GM23338 (cell line): ENCODE data around the gene CAPZB. TPM values are rescaled to one million over a fixed set of nuclear protein-coding genes. Genes with fewer than 3 reads are reported as not detected.

Experiments
- ATAC-seq: fragments of 200-7000 bp; cut with Tn5 transposase; 3 replicates; pipeline ENCODE4 v1.9.1; 2020
- DNase-seq: peaks from one replicate; pipeline ENCODE4 v3.0.0-alpha.2; 2015; ENCODE audit warnings: low spot score
- H2AFZ ChIP-seq: fragments of 200-600 bp; sonication (generic); 2 replicates; pipeline ENCODE4 v1.8.0; 2016; ENCODE audit warnings: antibody characterized with exemption, mild to moderate bottlenecking, moderate library complexity
- H3F3A ChIP-seq: fragments of 200-600 bp; sonication (generic); replicated peaks from 2 replicates; pipeline ENCODE4 v1.8.0; 2017; ENCODE audit warnings: antibody characterized with exemption, mixed run types, low read depth
- H3K27ac ChIP-seq: fragments of 200-600 bp; sonication (generic); 2 replicates; pipeline ENCODE4 v1.6.1; 2016; ENCODE audit warnings: low read depth
- H3K27me3 ChIP-seq: fragments of 200-600 bp; sonication (generic); 2 replicates; pipeline ENCODE4 v1.8.0; 2016; ENCODE audit warnings: mild to moderate bottlenecking, mixed run types, moderate library complexity; ENCODE audit not compliant: insufficient read depth
- H3K36me3 ChIP-seq: fragments of 200-600 bp; sonication (generic); 2 replicates; pipeline ENCODE4 v1.8.0; 2016; ENCODE audit warnings: mild to moderate bottlenecking; ENCODE audit not compliant: insufficient read depth
- H3K4me1 ChIP-seq: fragments of 200-600 bp; sonication (generic); 2 replicates; pipeline ENCODE4 v1.8.0; 2016; ENCODE audit warnings: mild to moderate bottlenecking, moderate library complexity; ENCODE audit not compliant: insufficient read depth
- H3K4me2 ChIP-seq: fragments of 200-600 bp; sonication (generic); 2 replicates; pipeline ENCODE4 v1.7.1; 2017; ENCODE audit warnings: mixed run types
- H3K4me3 ChIP-seq: fragments of 200-600 bp; sonication (generic); 2 replicates; pipeline ENCODE4 v1.6.1; 2016; ENCODE audit warnings: mixed run types
- H3K79me2 ChIP-seq: fragments of 200-600 bp; sonication (generic); replicated peaks from 2 replicates; pipeline ENCODE4 v1.8.0; 2017; ENCODE audit warnings: mild to moderate bottlenecking; ENCODE audit not compliant: insufficient read depth
- H3K9me2 ChIP-seq: fragments of 200-600 bp; sonication (generic); 2 replicates; pipeline ENCODE4 v1.8.0; 2017; ENCODE audit not compliant: insufficient read depth
- H4K20me1 ChIP-seq: fragments of 200-600 bp; sonication (generic); replicated peaks from 2 replicates; pipeline ENCODE4 v1.8.0; 2017; ENCODE audit warnings: mild to moderate bottlenecking; ENCODE audit not compliant: insufficient read depth
- H3K27ac Mint-ChIP-seq: 2 replicates; pipeline ENCODE4 v1.8.0; 2020; ENCODE audit warnings: inconsistent platforms, mild to moderate bottlenecking, moderate library complexity, mixed read lengths
- H3K27me3 Mint-ChIP-seq: 3 replicates; pipeline ENCODE4 v1.8.0; 2022; ENCODE audit warnings: low read depth, mild to moderate bottlenecking, moderate library complexity, mixed read lengths, inconsistent platforms; ENCODE audit not compliant: insufficient read depth, poor library complexity
- H3K36me3 Mint-ChIP-seq: 3 replicates; pipeline ENCODE4 v1.8.0; 2021; ENCODE audit warnings: low read depth, mild to moderate bottlenecking, inconsistent platforms, moderate library complexity, mixed read lengths
- H3K4me1 Mint-ChIP-seq: 3 replicates; pipeline ENCODE4 v1.8.0; 2020; ENCODE audit warnings: mild to moderate bottlenecking, inconsistent platforms, mixed read lengths
- H3K4me3 Mint-ChIP-seq: 3 replicates; pipeline ENCODE4 v1.8.0; 2021; ENCODE audit warnings: moderate library complexity, mild to moderate bottlenecking, inconsistent platforms, mixed read lengths
- H3K9me3 Mint-ChIP-seq: 3 replicates; pipeline ENCODE4 v1.8.0; 2020; ENCODE audit warnings: moderate library complexity, mild to moderate bottlenecking, inconsistent platforms, mixed read lengths
- CREB1 ChIP-seq: fragments of 250-450 bp; sonication (Bioruptor Pico); IDR thresholded peaks from 2 replicates; pipeline ENCODE4 v1.5.0; 2020; ENCODE audit warnings: low read depth, mild to moderate bottlenecking, moderate library complexity
- CTCF ChIP-seq, 2 experiments: fragments of 200-600 bp in 1 of 2; sonication (generic) in 1 of 2; conservative IDR thresholded peaks; 2 replicates each; pipeline versions ENCODE4 v1.5.1 to v1.6.1; 2016 to 2017; ENCODE audit warnings: antibody characterized with exemption in 2 of 2, low read depth in 2 of 2, mild to moderate bottlenecking in 2 of 2, moderate library complexity in 1 of 2
- JUNB ChIP-seq: IDR thresholded peaks from one replicate; pipeline ENCODE4 v1.6.1; 2016; ENCODE audit warnings: antibody characterized with exemption; ENCODE audit not compliant: unreplicated experiment
- NANOG ChIP-seq: IDR thresholded peaks from 2 replicates; pipeline ENCODE4 v1.6.1; 2016; ENCODE audit warnings: antibody characterized with exemption, borderline replicate concordance
- POLR2AphosphoS5 ChIP-seq: IDR thresholded peaks from 2 replicates; pipeline ENCODE4 v1.6.1; 2016; ENCODE audit warnings: antibody characterized with exemption, low read depth
- STAT1 ChIP-seq: IDR thresholded peaks from one replicate; pipeline ENCODE4 v1.6.1; 2016; ENCODE audit warnings: antibody characterized with exemption; ENCODE audit not compliant: unreplicated experiment
- ZNF114 ChIP-seq: fragments of 250-450 bp; sonication (Bioruptor Pico); IDR thresholded peaks from 2 replicates; pipeline ENCODE4 v1.5.0; 2020; ENCODE audit warnings: mild to moderate bottlenecking, moderate library complexity
- ZNF331 ChIP-seq: fragments of 250-450 bp; sonication (Bioruptor Pico); IDR thresholded peaks from 2 replicates; pipeline ENCODE4 v1.5.0; 2020; ENCODE audit warnings: low read depth, mild to moderate bottlenecking, moderate library complexity
- ZNF462 ChIP-seq: fragments of 250-450 bp; sonication (Bioruptor Pico); IDR thresholded peaks from 2 replicates; pipeline ENCODE4 v1.5.0; 2020; ENCODE audit warnings: mild to moderate bottlenecking, moderate library complexity
- polyA plus RNA-seq: library from polyadenylated mRNA; unstranded; fragments of >200 nt; fragmentation: Nextera tagmentation; extraction: Ambion mirVana; gene quantifications from 2 replicates; pipeline ENCODE4 v1.2.1, GENCODE V29; 2016
- total RNA-seq: library from RNA; depleted of rRNA; stranded (reverse); fragments of >200 nt; shearing (Covaris generic); gene quantifications from 2 replicates; pipeline ENCODE4 v1.2.3, GENCODE V29; 2014
- TF ChIP-seq, protein P1 (sequence below): IDR thresholded peaks from 2 replicates; pipeline ENCODE4 v1.6.1; 2016; ENCODE audit warnings: antibody characterized with exemption

The CAPZB gene
- total and polyA plus RNA-seq, 2 experiments from 2014 or later, result 195 to 348 TPM

- TF ChIP-seq, protein P1, sequence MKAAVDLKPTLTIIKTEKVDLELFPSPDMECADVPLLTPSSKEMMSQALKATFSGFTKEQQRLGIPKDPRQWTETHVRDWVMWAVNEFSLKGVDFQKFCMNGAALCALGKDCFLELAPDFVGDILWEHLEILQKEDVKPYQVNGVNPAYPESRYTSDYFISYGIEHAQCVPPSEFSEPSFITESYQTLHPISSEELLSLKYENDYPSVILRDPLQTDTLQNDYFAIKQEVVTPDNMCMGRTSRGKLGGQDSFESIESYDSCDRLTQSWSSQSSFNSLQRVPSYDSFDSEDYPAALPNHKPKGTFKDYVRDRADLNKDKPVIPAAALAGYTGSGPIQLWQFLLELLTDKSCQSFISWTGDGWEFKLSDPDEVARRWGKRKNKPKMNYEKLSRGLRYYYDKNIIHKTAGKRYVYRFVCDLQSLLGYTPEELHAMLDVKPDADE, result no peak
- TF ChIP-seq CTCF (conservative IDR thresholded peaks at IDR 0.05; ENCODE audit: low read depth in 2 of 2), result peak; percentile 65 to 81
Measured at GRCh38 chr1:19338323-19338762, 147.0 kb downstream of the CAPZB start (continued).

GRCh38 chr1:19337289-19337688 lies 148.1 kb downstream of the CAPZB start:
- H3K4me3 Mint-ChIP-seq, result no peak overlapping the region
- no peaks in the 10 kb centered on the region for H3K9me3 Mint-ChIP-seq
- Histone ChIP-seq H2AFZ (no peak overlapping the region), H3K4me2 (peak overlapping the region; percentile 79; the same call in 1 of the 2 replicates), H3K27ac (no peak overlapping the region; the same call in 1 of the 2 replicates), H3K4me3 (no peak overlapping the region), H3K4me1 (peaks cover 11% of the 10 kb centered on the region), H3K36me3 (no peaks in the 10 kb centered on the region), H3K9me2 (no peaks in the 10 kb centered on the region), H3K79me2 (no peaks in the 10 kb centered on the region), H3F3A (peaks cover 21% of the 10 kb centered on the region), H4K20me1 (no peaks in the 10 kb centered on the region; the same call in 1 of the 2 replicates), H3K27me3 (no peaks in the 10 kb centered on the region)
- no peak for DNase-seq
- peaks cover 27% of the 10 kb centered on the region for H3K36me3 Mint-ChIP-seq
- peaks cover 39% of the 10 kb centered on the region for H3K4me1 Mint-ChIP-seq
- H3K27ac Mint-ChIP-seq, result peak overlapping the region; percentile 99
- peaks cover 33% of the 10 kb centered on the region for H3K27me3 Mint-ChIP-seq
- TF ChIP-seq JUNB (no peak), STAT1 (no peak), NANOG (no peak), ZNF114 (CRISPR knock-in tag) (no peak), ZNF331 (CRISPR knock-in tag) (no peak), CREB1 (CRISPR knock-in tag) (no peak)
- TF ChIP-seq, protein P1, result no peak
- no peak for ATAC-seq

- H3K27ac Mint-ChIP-seq, result 0 out of 2 replicates have a peak overlapping the region, but pooled peaks have one; percentile 62
- peaks cover 11% of the 10 kb centered on the region for H3K4me1 ChIP-seq
Measured at GRCh38 chr1:19336543-19336942, 148.8 kb downstream of the CAPZB start.

More at GRCh38 chr1:19336543-19336942, 148.8 kb downstream of the CAPZB start:
- H3K79me2 ChIP-seq, result no peaks in the 10 kb centered on the region
- Mint-ChIP-seq H3K36me3 (peaks cover 27% of the 10 kb centered on the region), H3K9me3 (no peaks in the 10 kb centered on the region), H3K27me3 (peaks cover 33% of the 10 kb centered on the region), H3K4me3 (no peak overlapping the region), H3K4me1 (peaks cover 34% of the 10 kb centered on the region)
- H3K4me3 ChIP-seq, result no peak overlapping the region
- H3F3A ChIP-seq, result peaks cover 15% of the 10 kb centered on the region
- no peaks in the 10 kb centered on the region for H3K27me3 ChIP-seq
- no peaks in the 10 kb centered on the region; the same call in 1 of the 2 replicates for H4K20me1 ChIP-seq
- no peak overlapping the region for H3K4me2 ChIP-seq
- DNase-seq (no peak), ATAC-seq (no peak)
- no peaks in the 10 kb centered on the region for H3K36me3 ChIP-seq
- TF ChIP-seq ZNF462 (CRISPR knock-in tag) (no peak), POLR2AphosphoS5 (no peak), JUNB (no peak), NANOG (no peak), CREB1 (CRISPR knock-in tag) (no peak), STAT1 (no peak)
- H3K9me2 ChIP-seq, result no peaks in the 10 kb centered on the region
- H3K27ac ChIP-seq, result no peak overlapping the region; the same call in 1 of the 2 replicates
- no peak overlapping the region for H2AFZ ChIP-seq
